Measurements from ENCODE around the gene CLPTM1.

The CLPTM1 gene

GRCh38 chr19:45041125-45041524 is 85.9 kb downstream of the CLPTM1 start:
- Histone ChIP-seq H4K5ac (ENCODE audit: low read length) (no peak overlapping the region), H3K79me1 (ENCODE audit: low read length) (peaks cover 27% of the 10 kb centered on the region), H3K56ac (ENCODE audit: low read length) (no peak overlapping the region), H3K27me3 (ENCODE audit: insufficient read depth, low read length, poor library complexity) (no peaks in the 10 kb centered on the region), H2BK5ac (ENCODE audit: low read length) (no peak overlapping the region), H3K4me3 (ENCODE audit: low read length) (no peak overlapping the region), H3K9ac (ENCODE audit: low read length) (no peak overlapping the region), H3K27ac (ENCODE audit: low read depth, low read length) (no peak overlapping the region), H4K8ac (ENCODE audit: low read depth, low read length) (no peak overlapping the region), H3K4me1 (ENCODE audit: control insufficient read depth, low read depth, low read length) (no peaks in the 10 kb centered on the region), H3K23ac (ENCODE audit: low read length) (no peak overlapping the region), H3K18ac (ENCODE audit: low read length) (no peak overlapping the region), H2BK15ac (replicated peaks; ENCODE audit: low read depth) (no peak overlapping the region), H2AK5ac (ENCODE audit: low read length) (no peak overlapping the region), H3K36me3 (ENCODE audit: control insufficient read depth, insufficient read depth, low read length) (peaks cover 6% of the 10 kb centered on the region), H3K4ac (ENCODE audit: low read depth, low read length) (no peak overlapping the region), H3K4me2 (ENCODE audit: low read length) (no peak overlapping the region), H3K79me2 (ENCODE audit: control insufficient read depth, insufficient read depth, low read length) (peaks cover 35% of the 10 kb centered on the region), H2BK120ac (ENCODE audit: low read depth, low read length) (no peak overlapping the region)
- no peak for DNase-seq
- no CpG with 5 or more reads among the region's 6 CpGs for WGBS (ENCODE audit: extremely low coverage, insufficient coverage, low lambda C conversion rate)

Measured in mesendoderm (in vitro differentiated cells).